GM15510 (cell line): ENCODE results near the gene SLC22A17.

Experiments
- POLR2A ChIP-seq: IDR thresholded peaks from 3 replicates; pipeline ENCODE4 v1.6.1; 2011; ENCODE audit warnings: borderline replicate concordance; ENCODE audit not compliant: insufficient read length; ENCODE audit errors: extremely low read depth

The SLC22A17 gene

GRCh38 chr14:23297096-23297495, 55.6 kb downstream of the SLC22A17 start:
- TF ChIP-seq POLR2A, result no peak
